ENCODE measurements around the gene PRADC1.

The PRADC1 gene

GRCh38 chr2:73258913-73259215 is 25.8 kb upstream of the PRADC1 start:
- DNase-seq (ENCODE audit: low spot score): no peak

GRCh38 chr2:73258186-73258912 is 25.3 kb upstream of the PRADC1 start:
- DNase-seq (ENCODE audit: low spot score): no peak

GRCh38 chr2:73257425-73258125 is 24.5 kb upstream of the PRADC1 start:
- no peak for DNase-seq (ENCODE audit: low spot score)

DNA sequence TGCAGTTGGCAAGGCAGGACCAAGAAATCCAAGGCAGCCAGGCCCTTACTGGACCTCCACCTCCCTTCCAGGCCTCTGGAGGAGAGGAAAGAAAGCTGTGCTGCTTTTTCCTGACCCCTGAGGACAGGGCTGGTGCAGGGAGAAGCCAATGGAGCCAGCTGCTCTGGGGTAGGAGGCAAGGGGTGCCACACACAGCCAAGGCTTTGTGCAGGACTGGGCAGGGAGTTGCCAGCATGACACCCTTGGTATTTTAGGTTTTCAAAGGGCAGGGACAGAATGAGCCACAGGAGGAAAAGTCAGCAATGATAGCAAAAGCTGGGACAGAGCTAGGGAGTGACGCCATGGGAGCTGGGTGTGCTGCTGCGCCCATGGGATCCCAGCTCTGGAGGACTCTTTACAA is 24.0 kb upstream of the PRADC1 start:
- no peak for DNase-seq (ENCODE audit: low spot score)

DNA sequence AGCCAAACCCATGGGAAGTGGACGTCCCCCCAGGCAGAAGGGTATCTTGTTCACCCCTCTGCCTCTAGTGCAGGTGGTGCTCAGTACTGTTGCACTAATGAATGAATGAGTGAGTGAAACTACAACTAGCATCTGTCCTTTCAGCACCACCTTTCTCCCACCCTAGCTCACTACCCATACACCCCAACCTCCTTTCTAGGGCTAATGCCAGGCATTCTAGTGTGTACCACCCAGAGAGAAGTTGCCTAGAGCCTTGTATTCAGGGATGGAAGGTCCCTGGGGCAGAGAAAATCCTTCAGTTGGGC is 23.5 kb upstream of the PRADC1 start:
- DNase-seq (ENCODE audit: low spot score): no peak

DNA sequence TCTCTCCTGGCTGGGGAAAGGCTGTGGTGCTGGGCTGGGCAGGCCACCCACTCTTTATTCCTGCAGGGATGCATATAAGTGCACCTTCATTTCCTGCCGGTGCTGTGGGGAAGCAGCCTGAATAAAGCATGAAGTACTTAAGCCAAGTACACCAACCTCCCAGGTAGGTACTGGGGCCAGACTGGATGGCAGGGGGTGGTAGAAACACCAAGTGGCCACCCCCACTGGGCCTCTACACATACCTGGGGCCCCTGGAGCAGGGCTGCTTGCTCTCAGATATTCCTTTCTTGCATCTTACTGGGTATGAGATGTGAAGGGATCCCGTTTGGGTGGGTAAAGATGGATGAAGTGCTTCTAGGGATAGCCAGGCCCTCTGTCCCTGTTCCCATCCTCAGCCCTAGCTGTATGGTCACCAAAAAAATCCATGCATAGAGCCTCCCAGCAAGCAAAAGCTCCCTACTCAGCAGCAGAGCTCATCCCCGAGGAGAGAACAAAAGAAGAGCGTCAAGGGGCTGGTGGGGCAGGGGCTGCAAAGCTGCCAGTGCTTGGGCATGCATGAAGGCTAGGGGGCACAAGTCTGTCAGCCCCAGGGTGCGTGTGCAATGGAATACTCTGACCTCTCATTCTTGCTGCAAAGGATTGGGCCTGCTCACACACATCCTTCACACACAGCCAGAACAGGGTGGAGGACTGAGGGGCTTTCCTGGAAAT is 23.0 kb upstream of the PRADC1 start:
- DNase-seq (ENCODE audit: low spot score): no peak

- no peak for DNase-seq (ENCODE audit: low spot score)
Measured at GRCh38 chr2:73255007-73255644, 22.1 kb upstream of the PRADC1 start.

- DNase-seq (ENCODE audit: low spot score): no peak
Measured at GRCh38 chr2:73254343-73255006, 21.4 kb upstream of the PRADC1 start.

GRCh38 chr2:73253901-73254300 is 20.9 kb upstream of the PRADC1 start:
- no peak for DNase-seq (ENCODE audit: low spot score)

GRCh38 chr2:73253400-73253799 is 20.4 kb upstream of the PRADC1 start:
- DNase-seq (ENCODE audit: low spot score): no peak

- DNase-seq (ENCODE audit: low spot score): no peak
Measured at GRCh38 chr2:73252238-73253027, 19.4 kb upstream of the PRADC1 start.

DNA sequence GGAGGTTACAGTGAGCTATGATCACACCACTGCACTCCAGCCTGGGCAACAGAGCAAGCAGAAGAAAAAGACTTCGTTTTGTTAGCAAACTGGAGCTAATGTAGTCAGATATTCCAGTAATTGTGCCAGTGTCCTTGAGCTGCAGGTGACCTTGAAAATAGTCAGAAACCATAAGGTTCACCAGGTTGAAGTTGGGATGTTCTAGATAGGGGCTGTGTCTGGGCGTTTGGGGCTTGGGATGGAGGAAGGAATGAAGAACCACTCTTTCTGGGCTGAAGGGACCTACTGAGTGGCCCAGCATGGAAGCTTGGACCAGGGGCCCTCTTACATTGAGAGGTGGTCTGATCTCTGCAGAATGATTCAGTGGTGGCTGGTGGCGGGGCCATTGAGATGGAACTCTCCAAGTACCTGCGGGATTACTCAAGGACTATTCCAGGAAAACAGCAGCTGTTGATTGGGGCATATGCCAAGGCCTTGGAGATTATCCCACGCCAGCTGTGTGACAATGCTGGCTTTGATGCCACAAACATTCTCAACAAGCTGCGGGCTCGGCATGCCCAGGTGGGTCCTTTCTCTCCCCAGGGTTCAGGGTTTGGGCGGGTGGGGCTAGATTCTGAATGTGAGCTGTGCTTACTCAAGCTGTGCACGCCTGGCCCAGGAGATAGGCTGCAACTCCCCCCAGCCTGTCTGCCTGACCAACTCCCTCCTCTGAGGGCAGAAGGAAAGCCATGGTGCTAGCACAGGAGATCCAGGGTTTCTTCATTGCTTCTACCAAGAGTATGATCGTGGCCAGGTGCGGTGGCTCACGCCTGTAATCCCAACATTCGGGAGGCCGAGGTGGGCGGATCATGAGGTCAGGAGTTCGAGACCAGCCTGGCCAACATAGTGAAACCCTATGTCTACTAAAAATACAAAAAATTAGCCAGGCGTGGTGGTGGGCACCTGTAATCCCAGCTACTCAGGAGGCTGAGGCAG is 18.1 kb upstream of the PRADC1 start:
- DNase-seq (ENCODE audit: low spot score): no peak

DNA sequence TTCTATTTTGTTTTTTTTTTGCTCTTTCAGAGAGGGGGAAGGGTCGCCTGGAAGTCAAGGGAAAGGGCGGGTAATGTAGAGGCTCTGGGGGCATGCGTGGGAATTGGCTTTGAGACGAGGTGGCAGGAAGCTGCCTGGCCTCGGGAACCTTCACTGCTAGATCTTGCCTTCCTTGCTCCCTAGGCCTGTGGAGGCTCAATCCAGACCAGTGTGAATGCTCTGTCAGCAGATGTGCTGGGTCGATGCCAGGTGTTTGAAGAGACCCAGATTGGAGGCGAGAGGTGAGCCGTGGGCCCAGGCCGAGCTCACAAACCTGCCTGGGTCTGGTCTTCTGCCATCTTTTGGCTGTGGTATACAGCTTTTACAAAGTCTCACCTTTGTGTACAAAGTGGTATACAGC is 16.6 kb upstream of the PRADC1 start:
- DNase-seq (ENCODE audit: low spot score): no peak

- DNase-seq (ENCODE audit: low spot score): no peak
Measured at GRCh38 chr2:73246850-73247249, 13.8 kb upstream of the PRADC1 start.

- no peak for DNase-seq (ENCODE audit: low spot score)
Measured at GRCh38 chr2:73244580-73244979, 11.5 kb upstream of the PRADC1 start.

GRCh38 chr2:73243884-73244570 is 11.0 kb upstream of the PRADC1 start:
- peak; percentile 38 for DNase-seq (ENCODE audit: low spot score)

- DNase-seq (ENCODE audit: low spot score): no peak
Measured at GRCh38 chr2:73239776-73240175, 6.7 kb upstream of the PRADC1 start.

DNA sequence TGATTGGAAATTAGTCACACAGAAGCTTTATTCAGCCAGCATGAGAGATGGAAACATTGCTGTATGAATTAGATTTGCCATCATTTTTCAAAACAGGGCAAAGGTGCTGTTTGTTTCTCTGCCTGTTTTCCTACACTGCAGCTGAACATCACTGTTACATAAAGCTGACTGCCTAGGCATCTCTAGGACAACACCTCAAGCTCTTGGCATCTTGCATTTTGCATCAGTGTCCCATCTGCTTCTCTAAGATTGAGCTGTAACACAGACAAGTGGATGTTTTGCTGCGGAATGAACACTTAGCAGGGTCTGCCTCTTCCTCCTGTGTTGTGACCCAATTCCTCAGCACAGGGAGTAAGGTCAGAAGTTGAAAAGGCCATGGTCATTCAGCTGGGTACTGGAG is 5.9 kb upstream of the PRADC1 start:
- DNase-seq (ENCODE audit: low spot score): no peak

DNA sequence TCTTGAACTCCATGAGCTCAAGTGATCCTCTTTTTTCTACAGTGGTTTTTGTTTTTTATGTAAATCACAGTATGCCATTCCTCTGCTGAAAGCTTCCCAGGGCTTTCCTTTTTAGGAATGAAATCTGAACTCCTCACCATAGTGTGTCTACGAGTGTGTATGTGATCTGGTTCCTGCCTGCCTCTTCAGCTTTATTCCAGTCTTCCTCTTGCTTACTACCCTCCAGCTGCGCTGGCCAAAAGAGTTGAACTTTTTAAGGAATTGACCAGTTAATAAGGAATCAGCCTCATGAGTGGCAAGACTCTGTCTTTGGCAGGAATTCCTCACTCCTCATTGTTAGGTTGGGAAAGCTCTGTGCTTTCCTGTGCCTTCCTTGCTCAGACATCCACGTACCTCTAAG is 5.1 kb upstream of the PRADC1 start:
- no peak for DNase-seq (ENCODE audit: low spot score)

- DNase-seq (ENCODE audit: low spot score): no peak
Measured at GRCh38 chr2:73237168-73237567, 4.1 kb upstream of the PRADC1 start.
